ENCODE results near the gene SMYD5. TPM values are rescaled to one million over a fixed set of nuclear protein-coding genes. Genes with fewer than 3 reads are reported as not detected.

The SMYD5 gene
- polyA plus RNA-seq, 3 donors, result 1.6 to 5.2 (median 1.7) TPM

DNA sequence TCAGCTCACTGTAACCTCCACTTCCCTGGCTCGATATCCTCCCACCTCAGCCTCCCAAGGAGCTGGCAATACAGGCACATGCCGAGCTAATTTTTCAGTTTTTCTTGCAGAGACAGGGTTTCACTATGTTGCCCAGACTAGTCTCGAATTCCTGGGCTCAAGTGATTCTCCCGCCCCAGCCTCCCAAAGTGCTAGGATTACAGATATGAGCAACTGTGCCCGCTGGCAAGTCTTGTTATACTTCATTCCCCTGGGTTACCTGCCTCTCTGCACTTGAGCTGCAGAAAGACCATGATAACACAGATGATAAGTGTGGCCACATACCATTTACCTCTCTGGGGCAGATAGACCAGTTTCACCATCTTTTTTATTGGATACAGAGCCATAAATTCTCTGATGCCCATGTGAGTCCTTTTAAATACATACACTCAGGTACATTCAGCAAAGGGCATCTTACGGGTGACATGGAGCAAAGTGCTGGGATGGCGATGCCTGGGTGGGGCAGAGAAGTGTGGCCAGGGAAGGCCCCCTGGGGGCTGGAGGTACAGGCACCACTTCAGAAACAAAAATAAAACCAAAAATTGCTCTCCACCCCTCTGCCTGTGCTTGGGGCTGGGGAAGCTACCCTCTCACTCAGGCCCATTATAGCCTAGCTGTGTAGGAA is 40.4 kb downstream of the SMYD5 start:
- Histone ChIP-seq H3K27ac (ENCODE audit: low read depth in 1 of 2, low read length in 2 of 2) (peak overlapping the region in 1 of 2 donors; percentile 52), H3K79me2 (ENCODE audit: insufficient read depth, low read length) (no peaks in the 10 kb centered on the region), H3K4me1 (ENCODE audit: control insufficient read depth in 1 of 2, insufficient read depth in 2 of 2, low read length in 2 of 2) (peaks cover 0 to 8% of the 10 kb centered on the region in 2 donors), H3K36me3 (replicated peaks in 1 of 2; ENCODE audit: control insufficient read depth in 1 of 2, insufficient read depth in 2 of 2, low read length in 2 of 2) (peaks cover 55 to 83% of the 10 kb centered on the region in 2 donors), H3K9ac (ENCODE audit: insufficient read depth, low read length, poor library complexity, severe bottlenecking) (no peak overlapping the region), H2AFZ (ENCODE audit: insufficient read depth, low read depth, low read length, poor library complexity, severe bottlenecking) (no peak overlapping the region), H3K4me2 (replicated peaks; ENCODE audit: extremely low read depth, low read length, poor library complexity, severe bottlenecking) (no peak overlapping the region), H3K27me3 (ENCODE audit: control insufficient read depth in 2 of 2, insufficient read depth in 2 of 2, low read length in 2 of 2) (no peaks in the 10 kb centered on the region), H3K4me3 (replicated peaks in 1 of 3; ENCODE audit: low read depth in 2 of 3, low read length in 3 of 3) (no peak overlapping the region), H4K20me1 (ENCODE audit: insufficient read depth, low read length) (no peaks in the 10 kb centered on the region), H3K9me3 (replicated peaks in 1 of 2; ENCODE audit: control insufficient read depth in 1 of 2, insufficient read depth in 1 of 2, low read length in 2 of 2) (no peaks in the 10 kb centered on the region)
- Mint-ChIP-seq H3K9me3 (no peaks in the 10 kb centered on the region), H3K4me3 (no peak overlapping the region), H3K36me3 (peaks cover 52 to 64% of the 10 kb centered on the region in 2 donors), H3K4me1 (peaks cover 11% of the 10 kb centered on the region), H3K27me3 (ENCODE audit: low read depth in 3 of 3) (peaks cover under 1 to 1% (median 1%) of the 10 kb centered on the region in 3 donors), H3K27ac (peak overlapping the region in 4 of 7 donors; percentile 31 to 61 (median 44))
- TF ChIP-seq, protein P1, sequence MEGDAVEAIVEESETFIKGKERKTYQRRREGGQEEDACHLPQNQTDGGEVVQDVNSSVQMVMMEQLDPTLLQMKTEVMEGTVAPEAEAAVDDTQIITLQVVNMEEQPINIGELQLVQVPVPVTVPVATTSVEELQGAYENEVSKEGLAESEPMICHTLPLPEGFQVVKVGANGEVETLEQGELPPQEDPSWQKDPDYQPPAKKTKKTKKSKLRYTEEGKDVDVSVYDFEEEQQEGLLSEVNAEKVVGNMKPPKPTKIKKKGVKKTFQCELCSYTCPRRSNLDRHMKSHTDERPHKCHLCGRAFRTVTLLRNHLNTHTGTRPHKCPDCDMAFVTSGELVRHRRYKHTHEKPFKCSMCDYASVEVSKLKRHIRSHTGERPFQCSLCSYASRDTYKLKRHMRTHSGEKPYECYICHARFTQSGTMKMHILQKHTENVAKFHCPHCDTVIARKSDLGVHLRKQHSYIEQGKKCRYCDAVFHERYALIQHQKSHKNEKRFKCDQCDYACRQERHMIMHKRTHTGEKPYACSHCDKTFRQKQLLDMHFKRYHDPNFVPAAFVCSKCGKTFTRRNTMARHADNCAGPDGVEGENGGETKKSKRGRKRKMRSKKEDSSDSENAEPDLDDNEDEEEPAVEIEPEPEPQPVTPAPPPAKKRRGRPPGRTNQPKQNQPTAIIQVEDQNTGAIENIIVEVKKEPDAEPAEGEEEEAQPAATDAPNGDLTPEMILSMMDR (IDR thresholded peaks at IDR 0.05), result no peak
- DNase-seq, result no peak
- intact Hi-C loops (cut with micrococcal nuclease), result no loop called here
- whole genome bisulfite sequencing (ENCODE audit: insufficient coverage), result 91% methylated on average over 5 of the region's 7 CpGs

DNA sequence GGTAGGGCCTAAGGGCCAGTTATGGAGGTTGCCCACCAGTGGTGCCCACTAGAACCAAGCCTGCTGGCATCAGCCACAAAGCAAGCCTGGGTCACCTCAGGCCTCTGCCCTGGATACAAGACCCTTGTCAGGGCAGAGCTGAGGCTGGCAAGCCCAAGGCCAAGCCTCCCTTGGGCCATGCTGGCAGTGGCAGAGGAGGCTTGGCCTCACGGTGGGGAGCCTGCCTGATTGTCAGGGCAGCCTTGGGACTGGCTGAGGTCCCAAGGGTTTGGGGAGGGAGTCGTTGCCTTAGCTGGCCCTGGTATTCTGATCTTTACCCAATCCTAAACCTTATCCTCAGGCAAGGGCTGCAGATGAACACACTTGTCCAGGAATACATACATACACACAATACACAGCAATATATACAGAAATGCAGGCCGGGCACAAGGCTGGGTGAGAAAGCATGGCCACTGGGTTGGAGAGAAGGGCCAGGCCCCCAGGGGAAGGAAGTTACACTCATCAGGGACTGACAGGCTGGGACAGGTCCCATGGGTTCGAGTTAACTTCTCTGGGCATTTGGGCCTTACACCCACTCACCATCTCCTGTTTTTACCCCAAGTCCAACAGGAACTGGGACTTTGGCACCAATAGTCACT is 41.1 kb downstream of the SMYD5 start:
- peak overlapping the region in 4 of 7 donors; percentile 24 to 61 (median 32) for H3K27ac Mint-ChIP-seq
- H3K36me3 ChIP-seq (replicated peaks in 1 of 2; ENCODE audit: control insufficient read depth in 1 of 2, insufficient read depth in 2 of 2, low read length in 2 of 2), result peaks cover 55 to 83% of the 10 kb centered on the region in 2 donors
- TF ChIP-seq, protein P1 (IDR thresholded peaks at IDR 0.05), result no peak

More for the DNA sequence above, 41.1 kb downstream of the SMYD5 start:
- Histone ChIP-seq H3K4me3 (replicated peaks in 1 of 3; ENCODE audit: low read depth in 2 of 3, low read length in 3 of 3) (no peak overlapping the region), H3K79me2 (ENCODE audit: insufficient read depth, low read length) (no peaks in the 10 kb centered on the region), H3K9ac (ENCODE audit: insufficient read depth, low read length, poor library complexity, severe bottlenecking) (no peak overlapping the region), H3K27me3 (ENCODE audit: control insufficient read depth in 2 of 2, insufficient read depth in 2 of 2, low read length in 2 of 2) (no peaks in the 10 kb centered on the region), H3K27ac (ENCODE audit: low read depth in 1 of 2, low read length in 2 of 2) (no peak overlapping the region), H3K9me3 (replicated peaks in 1 of 2; ENCODE audit: control insufficient read depth in 1 of 2, insufficient read depth in 1 of 2, low read length in 2 of 2) (no peaks in the 10 kb centered on the region), H3K4me2 (replicated peaks; ENCODE audit: extremely low read depth, low read length, poor library complexity, severe bottlenecking) (no peak overlapping the region), H3K4me1 (ENCODE audit: control insufficient read depth in 1 of 2, insufficient read depth in 2 of 2, low read length in 2 of 2) (peaks cover 0 to 8% of the 10 kb centered on the region in 2 donors), H2AFZ (ENCODE audit: insufficient read depth, low read depth, low read length, poor library complexity, severe bottlenecking) (no peak overlapping the region), H4K20me1 (ENCODE audit: insufficient read depth, low read length) (no peaks in the 10 kb centered on the region)
- WGBS (ENCODE audit: insufficient coverage), result 100% methylated on average over 2 of the region's 4 CpGs
- peaks cover 11% of the 10 kb centered on the region for H3K4me1 Mint-ChIP-seq
- no peak overlapping the region for H3K4me3 Mint-ChIP-seq
- H3K27me3 Mint-ChIP-seq (ENCODE audit: low read depth in 3 of 3), result peaks cover 1% of the 10 kb centered on the region in 3 donors
- H3K36me3 Mint-ChIP-seq, result peaks cover 52 to 61% of the 10 kb centered on the region in 2 donors
- H3K9me3 Mint-ChIP-seq, result no peaks in the 10 kb centered on the region
- intact Hi-C loops (cut with micrococcal nuclease), result no loop called here
- no peak for DNase-seq
